WERI-Rb-1 (cell line): ENCODE measurements around the gene TMEM38B.

Experiments used
- DNase-seq: peaks from one replicate; pipeline ENCODE4 v3.0.0-alpha.2; 2020
- H3K27ac ChIP-seq: fragments of 250-450 bp; sonication (Bioruptor Pico); 2 replicates; pipeline ENCODE4 v1.5.1; 2020; ENCODE audit warnings: mild to moderate bottlenecking, moderate library complexity
- H3K27me3 ChIP-seq: fragments of 250-450 bp; sonication (Bioruptor Pico); 2 replicates; pipeline ENCODE4 v1.5.1; 2021; ENCODE audit warnings: mild to moderate bottlenecking, low read depth, moderate library complexity; ENCODE audit not compliant: insufficient read depth, severe bottlenecking
- H3K36me3 ChIP-seq: fragments of 250-450 bp; sonication (Bioruptor Pico); 2 replicates; pipeline ENCODE4 v1.5.1; 2020; ENCODE audit warnings: mild to moderate bottlenecking, moderate library complexity
- H3K4me3 ChIP-seq: 2 replicates; pipeline ENCODE4 v1.5.1; 2011; ENCODE audit warnings: low read depth, mild to moderate bottlenecking, control low read depth, low read length
- H3K9me3 ChIP-seq: fragments of 250-450 bp; sonication (Bioruptor Pico); 2 replicates; pipeline ENCODE4 v1.5.1; 2021; ENCODE audit warnings: mild to moderate bottlenecking, moderate library complexity; ENCODE audit not compliant: severe bottlenecking
- TF ChIP-seq, protein P1 (sequence below): IDR thresholded peaks from 2 replicates; pipeline ENCODE4 v1.5.1; 2011; ENCODE audit warnings: low read depth, mild to moderate bottlenecking, control low read depth, inconsistent platforms, low read length

The TMEM38B gene

DNA sequence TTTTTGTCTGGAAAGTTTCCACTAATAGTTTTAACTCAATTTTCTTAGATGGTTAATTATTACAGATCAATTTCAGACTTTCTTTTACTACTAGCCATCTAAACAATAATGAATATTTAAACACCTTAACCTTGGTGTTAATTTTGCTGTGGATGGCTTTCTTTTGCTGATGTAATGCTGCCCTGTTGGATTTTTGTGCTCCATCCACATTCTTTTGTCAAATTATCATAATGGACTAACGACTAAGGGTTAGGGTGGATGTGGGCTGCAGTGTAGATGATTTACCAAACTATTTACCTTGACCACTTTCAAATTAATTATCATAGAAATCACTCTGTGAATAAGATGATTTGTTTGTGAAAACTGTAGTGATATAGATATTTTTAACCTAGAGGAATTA, 15.6 kb upstream of the TMEM38B start:
- no peak overlapping the region for H3K4me3 ChIP-seq
- H3K27me3 ChIP-seq: no peaks in the 10 kb centered on the region
- no peak overlapping the region for H3K27ac ChIP-seq
- TF ChIP-seq, protein P1, sequence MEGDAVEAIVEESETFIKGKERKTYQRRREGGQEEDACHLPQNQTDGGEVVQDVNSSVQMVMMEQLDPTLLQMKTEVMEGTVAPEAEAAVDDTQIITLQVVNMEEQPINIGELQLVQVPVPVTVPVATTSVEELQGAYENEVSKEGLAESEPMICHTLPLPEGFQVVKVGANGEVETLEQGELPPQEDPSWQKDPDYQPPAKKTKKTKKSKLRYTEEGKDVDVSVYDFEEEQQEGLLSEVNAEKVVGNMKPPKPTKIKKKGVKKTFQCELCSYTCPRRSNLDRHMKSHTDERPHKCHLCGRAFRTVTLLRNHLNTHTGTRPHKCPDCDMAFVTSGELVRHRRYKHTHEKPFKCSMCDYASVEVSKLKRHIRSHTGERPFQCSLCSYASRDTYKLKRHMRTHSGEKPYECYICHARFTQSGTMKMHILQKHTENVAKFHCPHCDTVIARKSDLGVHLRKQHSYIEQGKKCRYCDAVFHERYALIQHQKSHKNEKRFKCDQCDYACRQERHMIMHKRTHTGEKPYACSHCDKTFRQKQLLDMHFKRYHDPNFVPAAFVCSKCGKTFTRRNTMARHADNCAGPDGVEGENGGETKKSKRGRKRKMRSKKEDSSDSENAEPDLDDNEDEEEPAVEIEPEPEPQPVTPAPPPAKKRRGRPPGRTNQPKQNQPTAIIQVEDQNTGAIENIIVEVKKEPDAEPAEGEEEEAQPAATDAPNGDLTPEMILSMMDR: no peak
- no peaks in the 10 kb centered on the region for H3K36me3 ChIP-seq
- DNase-seq: no peak
- H3K9me3 ChIP-seq: peaks cover 3% of the 10 kb centered on the region

- no peaks in the 10 kb centered on the region for H3K27me3 ChIP-seq
- no peaks in the 10 kb centered on the region for H3K36me3 ChIP-seq
- TF ChIP-seq, protein P1: no peak
- no peak overlapping the region for H3K27ac ChIP-seq
- no peak overlapping the region for H3K4me3 ChIP-seq
- DNase-seq: no peak
- peaks cover 3% of the 10 kb centered on the region for H3K9me3 ChIP-seq
These were observed 14.9 kb upstream of the TMEM38B start for GRCh38 chr9:105679257-105680022.

GRCh38 chr9:105681313-105681712, 13.0 kb upstream of the TMEM38B start:
- H3K36me3 ChIP-seq: no peaks in the 10 kb centered on the region
- H3K9me3 ChIP-seq: peaks cover 3% of the 10 kb centered on the region
- no peaks in the 10 kb centered on the region for H3K27me3 ChIP-seq
- no peak overlapping the region for H3K27ac ChIP-seq
- TF ChIP-seq, protein P1: no peak
- no peak for DNase-seq
- no peak overlapping the region for H3K4me3 ChIP-seq

DNA sequence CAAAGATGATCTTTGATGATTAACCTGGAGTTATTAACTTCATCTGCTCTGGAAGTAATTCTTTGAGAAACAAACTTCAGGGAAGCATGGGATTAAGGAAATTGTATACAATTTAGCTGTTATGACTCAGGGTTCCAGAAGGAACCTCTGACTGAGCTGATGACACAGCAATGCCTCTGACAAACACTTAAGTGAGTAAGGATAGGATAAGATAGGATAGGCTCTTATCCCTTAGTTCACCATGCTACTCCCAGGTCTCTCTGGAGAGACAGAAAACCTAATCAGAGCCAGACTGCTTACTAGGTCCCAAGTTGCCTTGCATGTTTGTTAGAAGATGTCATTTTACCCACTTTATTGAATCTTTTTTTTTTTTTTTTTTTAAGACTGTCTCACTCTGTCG, 12.6 kb upstream of the TMEM38B start:
- Histone ChIP-seq H3K9me3 (peaks cover 3% of the 10 kb centered on the region), H3K27ac (no peak overlapping the region), H3K4me3 (no peak overlapping the region), H3K27me3 (no peaks in the 10 kb centered on the region), H3K36me3 (no peaks in the 10 kb centered on the region)
- TF ChIP-seq, protein P1: no peak
- no peak for DNase-seq

DNA sequence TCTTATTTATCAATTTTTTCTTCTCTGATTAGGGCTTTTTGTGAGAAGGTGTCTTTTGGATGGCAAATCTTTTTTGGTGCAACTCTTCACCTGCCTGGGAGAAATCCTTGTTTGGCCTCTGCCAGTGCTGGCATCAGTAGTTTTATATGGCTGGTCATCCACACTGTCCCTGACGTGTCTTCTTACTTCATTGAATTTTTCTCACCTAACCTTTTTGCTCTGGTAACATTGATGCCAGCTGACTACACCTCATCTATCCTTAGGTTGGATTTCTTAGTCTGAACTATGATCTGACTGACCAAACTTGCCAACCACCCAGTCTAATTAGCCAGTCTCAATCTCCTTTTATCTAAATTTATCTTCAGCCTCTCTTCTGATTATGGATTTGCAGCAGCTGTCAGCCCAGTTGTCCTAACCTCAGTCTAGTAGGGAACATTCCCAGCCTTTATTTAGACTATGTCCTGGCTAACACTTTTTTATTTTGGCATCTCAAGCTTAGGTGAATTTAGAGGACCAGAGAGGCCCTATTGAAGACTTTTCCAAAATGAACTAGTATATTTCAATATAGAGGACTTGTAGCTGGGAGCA, 10.6 kb upstream of the TMEM38B start:
- H3K9me3 ChIP-seq: peaks cover 3% of the 10 kb centered on the region
- no peaks in the 10 kb centered on the region for H3K27me3 ChIP-seq
- TF ChIP-seq, protein P1: no peak
- H3K4me3 ChIP-seq: no peak overlapping the region
- H3K36me3 ChIP-seq: no peaks in the 10 kb centered on the region
- H3K27ac ChIP-seq: no peak overlapping the region; the same call in 1 of the 2 replicates
- DNase-seq: no peak
